PFSK-1 (cell line): Measurements from ENCODE around the gene UBAP1L.

ENCODE experiments used
- FOXP2 ChIP-seq: optimal IDR thresholded peaks from 2 replicates; pipeline ENCODE3; 2011; ENCODE audit warnings: borderline replicate concordance, control low read depth, inconsistent platforms; ENCODE audit not compliant: insufficient read depth; ENCODE audit errors: extremely low read length, extremely low read depth
- POLR2AphosphoS5 ChIP-seq: IDR thresholded peaks from 2 replicates; pipeline ENCODE4 v1.6.1; 2012; ENCODE audit warnings: low read depth, mild to moderate bottlenecking, control low read depth, low read length, moderate library complexity
- SIN3A ChIP-seq: IDR thresholded peaks from 2 replicates; pipeline ENCODE4 v1.6.1; 2012; ENCODE audit warnings: mild to moderate bottlenecking, low read length, moderate library complexity, borderline replicate concordance; ENCODE audit not compliant: insufficient read depth
- TAF1 ChIP-seq: IDR thresholded peaks from 2 replicates; pipeline ENCODE4 v1.6.1; 2012; ENCODE audit warnings: low read length, control low read depth, borderline replicate concordance; ENCODE audit not compliant: insufficient read depth
- TF ChIP-seq, protein P1 (sequence below), 2 experiments: IDR thresholded peaks; 2 replicates each; pipeline versions ENCODE4 v1.6.1 to v1.8.0; 2011 to 2012; ENCODE audit warnings: low read depth in 2 of 2, low read length in 2 of 2, control low read depth in 1 of 2, inconsistent platforms in 1 of 2, mild to moderate bottlenecking in 1 of 2, moderate library complexity in 1 of 2; ENCODE audit not compliant: insufficient read depth in 1 of 2

The UBAP1L gene

DNA sequence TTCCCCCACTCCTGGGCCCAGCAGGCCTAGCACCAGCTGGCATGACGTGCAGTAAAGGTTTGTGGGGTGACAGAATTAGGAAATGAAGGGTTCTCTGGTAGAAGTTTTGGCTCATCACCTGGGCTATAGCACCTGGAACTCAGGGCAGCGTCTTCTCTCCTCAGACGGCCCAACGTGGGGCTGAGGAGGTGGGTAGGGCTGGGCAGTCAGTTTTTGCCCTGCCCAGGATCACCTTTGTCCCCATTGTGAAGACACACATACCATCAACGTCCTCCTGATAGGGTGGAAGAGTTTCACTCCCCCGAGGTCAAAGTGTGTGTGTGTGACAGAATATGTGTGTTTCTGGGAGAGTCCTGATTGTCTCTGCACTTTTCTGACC lies 26.4 kb downstream of the UBAP1L start:
- no peak for TF ChIP-seq POLR2AphosphoS5
- TF ChIP-seq TAF1, result no peak
- no peak for TF ChIP-seq FOXP2
- TF ChIP-seq, protein P1, sequence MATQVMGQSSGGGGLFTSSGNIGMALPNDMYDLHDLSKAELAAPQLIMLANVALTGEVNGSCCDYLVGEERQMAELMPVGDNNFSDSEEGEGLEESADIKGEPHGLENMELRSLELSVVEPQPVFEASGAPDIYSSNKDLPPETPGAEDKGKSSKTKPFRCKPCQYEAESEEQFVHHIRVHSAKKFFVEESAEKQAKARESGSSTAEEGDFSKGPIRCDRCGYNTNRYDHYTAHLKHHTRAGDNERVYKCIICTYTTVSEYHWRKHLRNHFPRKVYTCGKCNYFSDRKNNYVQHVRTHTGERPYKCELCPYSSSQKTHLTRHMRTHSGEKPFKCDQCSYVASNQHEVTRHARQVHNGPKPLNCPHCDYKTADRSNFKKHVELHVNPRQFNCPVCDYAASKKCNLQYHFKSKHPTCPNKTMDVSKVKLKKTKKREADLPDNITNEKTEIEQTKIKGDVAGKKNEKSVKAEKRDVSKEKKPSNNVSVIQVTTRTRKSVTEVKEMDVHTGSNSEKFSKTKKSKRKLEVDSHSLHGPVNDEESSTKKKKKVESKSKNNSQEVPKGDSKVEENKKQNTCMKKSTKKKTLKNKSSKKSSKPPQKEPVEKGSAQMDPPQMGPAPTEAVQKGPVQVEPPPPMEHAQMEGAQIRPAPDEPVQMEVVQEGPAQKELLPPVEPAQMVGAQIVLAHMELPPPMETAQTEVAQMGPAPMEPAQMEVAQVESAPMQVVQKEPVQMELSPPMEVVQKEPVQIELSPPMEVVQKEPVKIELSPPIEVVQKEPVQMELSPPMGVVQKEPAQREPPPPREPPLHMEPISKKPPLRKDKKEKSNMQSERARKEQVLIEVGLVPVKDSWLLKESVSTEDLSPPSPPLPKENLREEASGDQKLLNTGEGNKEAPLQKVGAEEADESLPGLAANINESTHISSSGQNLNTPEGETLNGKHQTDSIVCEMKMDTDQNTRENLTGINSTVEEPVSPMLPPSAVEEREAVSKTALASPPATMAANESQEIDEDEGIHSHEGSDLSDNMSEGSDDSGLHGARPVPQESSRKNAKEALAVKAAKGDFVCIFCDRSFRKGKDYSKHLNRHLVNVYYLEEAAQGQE (IDR thresholded peaks at IDR 0.05; ENCODE audit: insufficient read depth in 1 of 2, low read depth in 2 of 2, low read length in 2 of 2), result no peak

DNA sequence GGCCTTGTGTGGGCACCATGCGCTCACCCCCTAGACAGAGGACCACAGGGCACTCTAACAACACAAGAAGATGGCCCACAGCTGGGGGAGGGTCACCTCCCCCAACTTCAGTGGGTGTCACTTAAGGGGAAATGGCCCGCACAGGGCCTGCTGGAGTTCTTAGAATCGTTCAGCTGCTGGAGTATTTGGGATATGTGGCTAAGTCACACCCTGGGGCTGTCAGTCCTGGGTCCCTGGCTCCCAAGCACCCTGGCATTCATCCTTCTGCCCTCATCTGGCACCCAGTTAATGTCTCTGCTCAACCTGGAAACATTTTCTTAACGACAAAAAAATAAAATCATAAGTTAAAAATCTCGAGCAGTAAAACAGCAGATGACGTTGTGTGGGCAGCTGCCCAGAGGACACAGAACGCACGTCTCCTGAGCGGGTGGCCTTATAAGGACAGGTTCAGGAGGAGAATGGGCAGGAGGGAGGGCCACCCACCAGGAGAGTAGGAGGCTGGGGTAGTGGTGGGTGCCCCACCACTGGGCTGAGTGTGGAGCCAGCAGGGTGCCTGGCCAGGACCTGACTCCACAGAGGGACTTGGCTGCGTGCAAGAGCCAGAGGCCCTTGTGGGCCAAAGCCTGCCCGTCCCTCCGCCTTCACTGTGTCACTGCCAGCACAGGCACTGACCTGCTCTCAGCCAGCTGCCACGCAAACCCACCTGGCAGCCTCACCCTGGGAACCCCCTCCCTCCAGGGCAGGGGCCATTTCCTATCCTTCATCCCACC lies 26.9 kb downstream of the UBAP1L start:
- TF ChIP-seq TAF1 (no peak), FOXP2 (no peak), POLR2AphosphoS5 (no peak), SIN3A (no peak)
- TF ChIP-seq, protein P1 (IDR thresholded peaks at IDR 0.05; ENCODE audit: insufficient read depth in 1 of 2, low read depth in 2 of 2, low read length in 2 of 2), result no peak

DNA sequence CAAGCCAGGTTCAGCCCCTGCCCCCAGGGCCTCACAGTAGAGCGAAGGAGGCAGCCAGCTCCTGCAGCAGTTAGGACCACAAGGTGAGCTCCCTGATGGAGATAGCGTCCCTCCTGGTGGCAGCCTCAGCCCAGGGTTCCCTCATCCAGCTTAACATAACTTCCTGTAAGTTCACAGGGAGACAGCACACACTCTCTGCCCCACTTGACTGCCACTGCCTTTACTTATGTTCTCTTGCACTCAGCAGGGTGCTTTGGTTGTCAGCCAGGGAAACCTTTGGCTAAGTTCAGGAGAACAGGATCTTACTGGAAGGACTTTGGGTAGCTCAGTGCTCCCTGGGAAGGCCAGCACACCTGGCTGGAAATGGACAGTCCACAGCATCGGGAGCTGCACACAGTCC lies 27.6 kb downstream of the UBAP1L start:
- TF ChIP-seq, protein P1 (IDR thresholded peaks at IDR 0.05; ENCODE audit: insufficient read depth in 1 of 2, low read depth in 2 of 2, low read length in 2 of 2), result no peak
- no peak for TF ChIP-seq FOXP2
- no peak for TF ChIP-seq SIN3A
- TF ChIP-seq POLR2AphosphoS5, result no peak
- TF ChIP-seq TAF1, result no peak

DNA sequence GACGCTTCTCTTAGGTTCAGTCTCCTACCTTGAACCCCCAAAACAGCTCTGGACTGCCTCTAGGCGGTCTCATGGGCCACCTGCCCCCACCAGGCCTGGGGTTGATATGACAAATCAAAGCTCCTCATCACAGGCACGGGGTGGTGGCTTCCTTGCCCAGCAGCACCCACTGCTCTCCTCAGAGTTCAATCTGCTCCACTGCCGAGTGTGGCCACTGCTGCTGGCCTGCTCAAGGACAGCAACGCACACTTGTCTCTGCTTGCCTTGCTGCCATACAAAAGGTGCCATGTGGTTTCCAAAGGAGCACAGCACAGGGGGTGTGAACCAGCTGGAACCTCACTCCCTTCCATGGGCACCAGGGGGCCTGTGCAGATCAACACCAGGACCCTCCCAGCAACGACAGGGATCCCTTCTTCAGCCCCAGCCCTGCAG lies 28.3 kb downstream of the UBAP1L start:
- TF ChIP-seq SIN3A (no peak), TAF1 (no peak)

DNA sequence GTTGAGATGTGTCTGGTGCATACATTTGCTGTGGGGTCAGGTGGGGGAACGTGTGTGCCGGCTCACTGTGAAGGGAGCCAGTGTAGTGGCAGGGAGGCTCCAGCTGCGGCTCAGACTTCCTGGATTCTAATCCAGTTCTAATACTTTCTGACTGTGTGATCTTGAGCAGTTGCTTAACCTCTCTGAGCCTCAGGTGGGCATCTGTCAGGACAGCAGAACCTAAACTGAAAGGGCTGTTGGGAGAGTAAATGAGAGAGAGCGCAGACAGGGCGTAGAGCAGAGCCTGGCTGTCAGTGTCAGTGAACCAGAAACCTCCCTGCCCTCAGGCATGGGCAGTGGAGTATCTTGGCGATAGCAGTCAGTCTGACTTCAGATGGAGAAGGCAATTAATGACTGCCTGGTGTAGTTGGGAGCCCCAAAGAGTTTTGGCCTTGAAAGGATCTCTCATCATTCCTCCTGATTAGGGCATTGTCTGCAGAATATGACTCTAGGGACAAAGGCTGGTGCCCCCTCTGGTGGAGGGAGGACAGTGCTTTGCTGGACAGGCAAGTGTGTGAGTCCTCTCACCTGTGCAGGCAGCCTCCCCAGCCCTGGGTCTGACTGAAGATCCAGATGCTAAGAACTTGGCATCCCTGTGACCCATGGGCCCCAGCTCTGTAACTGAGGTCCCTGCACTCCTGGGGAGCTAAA lies 28.9 kb downstream of the UBAP1L start:
- TF ChIP-seq FOXP2, result no peak
- no peak for TF ChIP-seq SIN3A
- TF ChIP-seq, protein P1 (IDR thresholded peaks at IDR 0.05; ENCODE audit: insufficient read depth in 1 of 2, low read depth in 2 of 2, low read length in 2 of 2), result no peak
- TF ChIP-seq POLR2AphosphoS5, result no peak
- TF ChIP-seq TAF1, result no peak
